ENCODE data around the gene CHADL.

CHADL gene

GRCh38 chr22:41229730-41230400 is 10.9 kb downstream of the CHADL start:
- TF ChIP-seq CTCF (IDR thresholded peaks at IDR 0.05; ENCODE audit: borderline replicate concordance, insufficient read depth, low read depth, low read length), result no peak
- no peak overlapping the region for H3K4me3 ChIP-seq (ENCODE audit: low read depth, low read length)

GRCh38 chr22:41229215-41229614 is 11.5 kb downstream of the CHADL start:
- TF ChIP-seq CTCF (IDR thresholded peaks at IDR 0.05; ENCODE audit: borderline replicate concordance, insufficient read depth, low read depth, low read length), result no peak
- H3K4me3 ChIP-seq (ENCODE audit: low read depth, low read length), result no peak overlapping the region

GRCh38 chr22:41226723-41227655 is 13.7 kb downstream of the CHADL start:
- H3K4me3 ChIP-seq (ENCODE audit: low read depth, low read length), result no peak overlapping the region
- TF ChIP-seq CTCF (IDR thresholded peaks at IDR 0.05; ENCODE audit: borderline replicate concordance, insufficient read depth, low read depth, low read length), result no peak

GRCh38 chr22:41223535-41223934 is 17.2 kb downstream of the CHADL start:
- TF ChIP-seq CTCF (IDR thresholded peaks at IDR 0.05; ENCODE audit: borderline replicate concordance, insufficient read depth, low read depth, low read length), result no peak
- no peak overlapping the region for H3K4me3 ChIP-seq (ENCODE audit: low read depth, low read length)

GRCh38 chr22:41222846-41223507 is 17.8 kb downstream of the CHADL start:
- H3K4me3 ChIP-seq (ENCODE audit: low read depth, low read length), result no peak overlapping the region

GRCh38 chr22:41217553-41218157 is 23.1 kb downstream of the CHADL start:
- H3K4me3 ChIP-seq (ENCODE audit: low read depth, low read length), result no peak overlapping the region
- no peak for TF ChIP-seq CTCF (IDR thresholded peaks at IDR 0.05; ENCODE audit: borderline replicate concordance, insufficient read depth, low read depth, low read length)

More at GRCh38 chr22:41222846-41223507, 17.8 kb downstream of the CHADL start:
- no peak for TF ChIP-seq CTCF (IDR thresholded peaks at IDR 0.05; ENCODE audit: borderline replicate concordance, insufficient read depth, low read depth, low read length)

All from GM12875 (cell line).